ENCODE results near the gene PHKB. TPM values are rescaled to one million over a fixed set of nuclear protein-coding genes. Genes with fewer than 3 reads are reported as not detected.

PHKB gene
- total RNA-seq, 1 experiment from 2014 or later = 83.4 TPM

DNA sequence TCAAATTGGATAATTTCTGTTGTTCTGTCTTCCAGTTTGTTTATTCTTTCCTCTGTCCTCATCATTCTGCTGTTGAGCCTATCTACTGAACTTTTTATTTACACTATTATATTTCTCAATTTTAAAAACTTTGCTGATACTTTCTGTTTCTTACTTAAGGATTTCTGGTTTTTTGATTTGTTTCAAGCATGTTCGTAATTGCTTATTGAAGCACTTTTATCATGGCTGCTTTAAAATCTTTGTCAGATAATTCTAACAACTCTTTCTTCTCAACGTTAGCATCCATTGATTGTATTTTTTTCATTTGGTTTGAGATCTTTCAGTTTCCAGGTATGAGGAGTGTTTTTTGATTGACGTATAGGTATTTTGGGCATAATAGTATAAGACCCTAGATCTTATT is 116.9 kb downstream of the PHKB start:
- no TSS peak for BruUV-seq (replicated peaks)
- Mint-ChIP-seq H3K9me3 (ENCODE audit: low read depth, unreplicated experiment) (no peaks in the 10 kb centered on the region), H3K36me3 (ENCODE audit: insufficient read depth, unreplicated experiment) (no peaks in the 10 kb centered on the region), H3K27ac (ENCODE audit: unreplicated experiment) (no peak overlapping the region), H3K4me3 (ENCODE audit: low read depth, unreplicated experiment) (no peak overlapping the region), H3K27me3 (ENCODE audit: unreplicated experiment) (no peaks in the 10 kb centered on the region), H3K4me1 (ENCODE audit: low read depth, unreplicated experiment) (peaks cover 21% of the 10 kb centered on the region)
- DNase-seq = no peak
- TF ChIP-seq, protein P1, sequence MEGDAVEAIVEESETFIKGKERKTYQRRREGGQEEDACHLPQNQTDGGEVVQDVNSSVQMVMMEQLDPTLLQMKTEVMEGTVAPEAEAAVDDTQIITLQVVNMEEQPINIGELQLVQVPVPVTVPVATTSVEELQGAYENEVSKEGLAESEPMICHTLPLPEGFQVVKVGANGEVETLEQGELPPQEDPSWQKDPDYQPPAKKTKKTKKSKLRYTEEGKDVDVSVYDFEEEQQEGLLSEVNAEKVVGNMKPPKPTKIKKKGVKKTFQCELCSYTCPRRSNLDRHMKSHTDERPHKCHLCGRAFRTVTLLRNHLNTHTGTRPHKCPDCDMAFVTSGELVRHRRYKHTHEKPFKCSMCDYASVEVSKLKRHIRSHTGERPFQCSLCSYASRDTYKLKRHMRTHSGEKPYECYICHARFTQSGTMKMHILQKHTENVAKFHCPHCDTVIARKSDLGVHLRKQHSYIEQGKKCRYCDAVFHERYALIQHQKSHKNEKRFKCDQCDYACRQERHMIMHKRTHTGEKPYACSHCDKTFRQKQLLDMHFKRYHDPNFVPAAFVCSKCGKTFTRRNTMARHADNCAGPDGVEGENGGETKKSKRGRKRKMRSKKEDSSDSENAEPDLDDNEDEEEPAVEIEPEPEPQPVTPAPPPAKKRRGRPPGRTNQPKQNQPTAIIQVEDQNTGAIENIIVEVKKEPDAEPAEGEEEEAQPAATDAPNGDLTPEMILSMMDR (IDR thresholded peaks at IDR 0.05; ENCODE audit: unreplicated experiment) = no peak
- intact Hi-C loops (cut with micrococcal nuclease; ENCODE audit: unreplicated experiment) = no loop called here
- CTCF ChIA-PET = no interaction called here

DNA sequence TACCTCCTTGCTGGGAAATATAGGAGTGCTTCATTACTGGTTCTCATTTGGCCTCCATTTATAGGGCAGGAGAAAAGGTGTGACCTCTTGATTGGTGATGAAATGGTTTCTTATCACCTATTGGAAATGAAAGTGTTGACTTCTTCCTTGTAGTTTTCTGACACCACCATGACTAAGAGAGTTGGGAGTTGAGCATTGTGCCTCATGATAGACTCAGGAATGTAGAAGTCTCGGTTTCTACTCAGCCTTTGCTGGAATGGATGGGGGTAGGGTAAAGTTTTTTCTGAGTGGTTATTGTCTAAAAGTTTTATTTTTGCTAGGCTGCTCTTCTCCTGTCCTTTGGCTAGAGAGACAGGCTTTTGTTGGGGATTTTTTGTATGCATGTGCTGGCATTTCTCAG is 117.4 kb downstream of the PHKB start:
- no peaks in the 10 kb centered on the region for H3K27me3 Mint-ChIP-seq (ENCODE audit: unreplicated experiment)
- H3K36me3 Mint-ChIP-seq (ENCODE audit: insufficient read depth, unreplicated experiment) = no peaks in the 10 kb centered on the region
- TF ChIP-seq, protein P1 (IDR thresholded peaks at IDR 0.05; ENCODE audit: unreplicated experiment) = no peak
- H3K9me3 Mint-ChIP-seq (ENCODE audit: low read depth, unreplicated experiment) = no peaks in the 10 kb centered on the region
- no peak overlapping the region for H3K4me3 Mint-ChIP-seq (ENCODE audit: low read depth, unreplicated experiment)
- intact Hi-C loops (cut with micrococcal nuclease; ENCODE audit: unreplicated experiment) = no loop called here
- DNase-seq = no peak
- peaks cover 21% of the 10 kb centered on the region for H3K4me1 Mint-ChIP-seq (ENCODE audit: low read depth, unreplicated experiment)
- CTCF ChIA-PET = no interaction called here
- H3K27ac Mint-ChIP-seq (ENCODE audit: unreplicated experiment) = peak overlapping the region; percentile 34
- no TSS peak for BruUV-seq (replicated peaks)

DNA sequence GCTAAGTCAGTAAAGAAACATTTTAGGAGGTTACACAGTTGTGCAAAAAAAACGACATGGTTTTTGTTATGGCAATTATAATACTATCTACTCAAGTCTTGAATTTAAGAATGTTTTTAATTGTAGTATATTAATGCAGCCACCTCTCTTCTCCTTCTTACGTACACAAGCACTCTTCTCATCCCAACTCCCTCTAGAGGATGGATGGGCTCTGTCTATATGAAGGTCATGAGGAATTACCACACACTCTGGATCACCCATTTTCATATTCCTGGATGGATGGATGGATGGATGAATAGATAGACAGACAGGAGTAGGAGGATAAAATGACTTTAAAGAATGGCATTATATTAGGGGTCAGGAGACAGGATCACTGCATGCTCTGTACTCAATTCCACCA is 120.0 kb downstream of the PHKB start:
- Mint-ChIP-seq H3K4me3 (ENCODE audit: low read depth, unreplicated experiment) (no peak overlapping the region), H3K9me3 (ENCODE audit: low read depth, unreplicated experiment) (no peaks in the 10 kb centered on the region), H3K36me3 (ENCODE audit: insufficient read depth, unreplicated experiment) (no peaks in the 10 kb centered on the region), H3K27ac (ENCODE audit: unreplicated experiment) (no peak overlapping the region), H3K4me1 (ENCODE audit: low read depth, unreplicated experiment) (peaks cover 15% of the 10 kb centered on the region), H3K27me3 (ENCODE audit: unreplicated experiment) (no peaks in the 10 kb centered on the region)
- BruUV-seq (replicated peaks) = no TSS peak
- intact Hi-C loops (cut with micrococcal nuclease; ENCODE audit: unreplicated experiment) = no loop called here
- CTCF ChIA-PET = interaction anchor here (0.6 kb wide), 1 partner anchor 15 kb away, joined by 6 read pairs; no protein-coding TSS in a partner anchor
- TF ChIP-seq, protein P1 (IDR thresholded peaks at IDR 0.05; ENCODE audit: unreplicated experiment) = no peak
- no peak for DNase-seq

DNA sequence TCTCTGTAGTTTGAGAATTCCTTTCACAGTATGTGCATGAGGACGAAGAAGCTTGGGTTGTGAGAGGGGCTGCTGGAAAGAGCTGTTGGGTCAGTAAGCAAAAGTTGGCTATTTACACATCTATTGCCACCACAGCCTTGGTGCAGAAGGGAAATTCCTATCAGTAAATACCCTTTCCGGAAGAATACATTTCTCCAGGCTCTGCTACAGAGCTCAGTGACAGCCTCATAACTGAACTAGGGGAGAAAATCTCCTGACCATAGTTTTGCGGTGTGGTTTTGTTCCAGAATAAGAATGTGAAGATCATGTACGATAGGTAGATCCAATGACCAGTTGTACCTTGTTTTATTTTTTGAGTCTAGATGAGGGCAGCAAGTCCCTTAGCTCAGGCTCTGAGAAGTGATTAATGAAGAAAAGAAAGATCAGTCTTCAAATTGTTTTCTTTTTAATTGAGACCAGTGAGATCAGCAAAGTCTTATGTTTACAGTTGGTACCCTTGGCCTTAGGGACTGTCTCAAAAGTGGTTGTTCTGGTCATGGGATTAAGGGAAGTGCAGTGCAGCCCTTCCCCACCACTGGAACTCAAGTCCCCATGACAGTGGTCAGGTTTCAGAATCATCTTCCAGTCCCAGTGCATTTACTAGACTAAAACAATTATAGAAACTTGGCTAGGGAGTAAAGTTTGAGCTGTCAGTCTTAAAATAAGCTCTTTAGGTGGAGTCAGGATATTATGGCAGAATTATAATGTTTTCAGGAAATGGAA is 123.5 kb downstream of the PHKB start:
- intact Hi-C loops (cut with micrococcal nuclease; ENCODE audit: unreplicated experiment) = no loop called here
- H3K4me3 Mint-ChIP-seq (ENCODE audit: low read depth, unreplicated experiment) = no peak overlapping the region
- TF ChIP-seq, protein P1 (IDR thresholded peaks at IDR 0.05; ENCODE audit: unreplicated experiment) = no peak
- H3K27ac Mint-ChIP-seq (ENCODE audit: unreplicated experiment) = no peak overlapping the region
- H3K9me3 Mint-ChIP-seq (ENCODE audit: low read depth, unreplicated experiment) = no peaks in the 10 kb centered on the region
- CTCF ChIA-PET = no interaction called here
- no peaks in the 10 kb centered on the region for H3K27me3 Mint-ChIP-seq (ENCODE audit: unreplicated experiment)
- H3K4me1 Mint-ChIP-seq (ENCODE audit: low read depth, unreplicated experiment) = no peaks in the 10 kb centered on the region
- no peak for DNase-seq
- no TSS peak for BruUV-seq (replicated peaks)
- H3K36me3 Mint-ChIP-seq (ENCODE audit: insufficient read depth, unreplicated experiment) = no peaks in the 10 kb centered on the region

All from Calu3 (cell line).